Stomach (tissue), 19 donors: ENCODE results near the gene PCP4. TPM values are rescaled to one million over a fixed set of nuclear protein-coding genes. Genes with fewer than 3 reads are reported as not detected.

Experiments
- DNase-seq, 2 donors: peaks; one replicate each; pipeline versions ENCODE4 v3.0.0 to v3.0.0-alpha.2; 2013 to 2019
- H3K27ac ChIP-seq, 5 donors: fragments of 200-600 bp in 4 of 5; sonication (generic) in 4 of 5; one replicate each; pipeline ENCODE4 v1.5.1; 2013 to 2019; ENCODE audit warnings: mild to moderate bottlenecking in 1 of 5, moderate library complexity in 1 of 5
- H3K27me3 ChIP-seq, 3 donors: fragments of 200-600 bp; sonication (generic); one replicate each; pipeline ENCODE4 v1.5.1; 2017 to 2019; ENCODE audit warnings: mixed run types in 1 of 3
- H3K36me3 ChIP-seq, 4 donors: fragments of 200-600 bp; sonication (generic); 1 replicate in 3 of 4; 2 replicates in 1 of 4; pipeline ENCODE4 v1.5.1; 2016 to 2019
- H3K4me1 ChIP-seq, 4 donors: fragments of 200-600 bp; sonication (generic); one replicate each; pipeline ENCODE4 v1.5.1; 2016 to 2019
- H3K4me3 ChIP-seq, 4 donors: fragments of 200-600 bp; sonication (generic) in 3 of 4; one replicate each; pipeline ENCODE4 v1.5.1; 2016 to 2019; ENCODE audit warnings: mild to moderate bottlenecking in 1 of 4
- H3K9me3 ChIP-seq, 4 donors: fragments of 200-600 bp; sonication (generic); one replicate each; pipeline ENCODE4 v1.5.1; 2016 to 2019
- CTCF ChIP-seq, 7 experiments: fragments of 450-650 bp in 4 of 7; fragments of 200-600 bp in 3 of 7; sonication (generic) in 3 of 7; IDR thresholded peaks; one replicate each; pipeline ENCODE4 v1.5.1; 2016 to 2019; ENCODE audit warnings: antibody characterized with exemption in 7 of 7, control low read depth in 2 of 7, mild to moderate bottlenecking in 1 of 7
- EP300 ChIP-seq: sonication (generic); formaldehyde crosslinking; IDR thresholded peaks from one replicate; pipeline ENCODE4 v1.6.1; 2017; ENCODE audit warnings: antibody characterized with exemption
- POLR2A ChIP-seq, 4 donors: fragments of 450-650 bp; IDR thresholded peaks; one replicate each; pipeline ENCODE4 v1.6.1; 2016; ENCODE audit warnings: antibody characterized with exemption in 4 of 4, control low read depth in 2 of 4, mild to moderate bottlenecking in 1 of 4, moderate library complexity in 1 of 4
- POLR2AphosphoS5 ChIP-seq, 3 donors: sonication (generic); formaldehyde crosslinking; IDR thresholded peaks; one replicate each; pipeline ENCODE4 v1.6.1; 2016; ENCODE audit warnings: antibody characterized with exemption in 3 of 3
- WGBS, 5 donors: extraction: QIAGEN DNeasy Blood & Tissue Kit in 3 of 5; methylation state at CpG; one replicate each; pipeline versions ENCODE4 v1.1.5 to v1.1.7; 2013 to 2018; 5-methylcytosine and 5-hydroxymethylcytosine counted together
- intact Hi-C: fragments of 100-400 bp; cut with DNase I; formaldehyde crosslinking; loops from one replicate; pipeline ENCODE4 v1.15.1; 2023; ENCODE audit warnings: low total_unique reads
- long read RNA-seq, 10 donors: transcript quantifications; one replicate each; lab custom pipeline, GENCODE V29; 2026
- polyA plus RNA-seq, 3 donors: library from polyadenylated mRNA; stranded (reverse); fragments of 200-250 nt; gene quantifications; one replicate each; pipeline ENCODE4 v1.2.3, GENCODE V29; 2013
- total RNA-seq, 5 donors: library from RNA; depleted of rRNA; stranded (reverse); fragments of >200 nt; gene quantifications; one replicate each; pipeline versions ENCODE4 v1.1.0 to v1.2.3, GENCODE V29; 2014 to 2016
- donor health status: healthy with polysubstance abuse.
- donor health status: Bipolar disorder and iron deficiency.
- donor health status: healthy.

The PCP4 gene
- total RNA-seq (10 to 100 TPM in 1 of 5 donors, 1 to 10 TPM in 2, not detected in 2; 1.8 to 29.9 (median 2.0) TPM), polyA plus RNA-seq (10 to 100 TPM in 1 of 3 donors, 1 to 10 TPM in 2; 1.2 to 17.4 (median 2.0) TPM)
- long read RNA-seq, donor 1, partial matches to known transcripts, result 5 of 9 reads
- long read RNA-seq, donor 1, other reads (novel, unspliced or antisense), result 0 of 9 reads
- long read RNA-seq, donor 2, partial matches to known transcripts, result 7 of 10 reads
- long read RNA-seq, donor 2, other reads (novel, unspliced or antisense), result 0 of 10 reads
- long read RNA-seq, donor 3, transcript PCP4-201 (3 exons, 660 nt), result major isoform, 6 of 6 reads
- long read RNA-seq, donor 3, partial matches to known transcripts, result 0 of 6 reads
- long read RNA-seq, donor 3, other reads (novel, unspliced or antisense), result 0 of 6 reads
- long read RNA-seq, donor 4, result 0 reads
- long read RNA-seq, donor 5, transcript PCP4-201 (3 exons, 660 nt), result major isoform, 7 of 13 reads
- long read RNA-seq, donor 5, partial matches to known transcripts, result 6 of 13 reads
- long read RNA-seq, donor 5, other reads (novel, unspliced or antisense), result 0 of 13 reads
- long read RNA-seq, donor 6, transcript PCP4-201 (3 exons, 660 nt), result major isoform, 6 of 13 reads
- long read RNA-seq, donor 6, partial matches to known transcripts, result 7 of 13 reads
- long read RNA-seq, donor 6, other reads (novel, unspliced or antisense), result 0 of 13 reads
- long read RNA-seq, donor 7, transcript PCP4-201 (3 exons, 660 nt), result major isoform, 9 of 9 reads
- long read RNA-seq, donor 7, partial matches to known transcripts, result 0 of 9 reads
- long read RNA-seq, donor 7, other reads (novel, unspliced or antisense), result 0 of 9 reads
- long read RNA-seq, donor 8, partial matches to known transcripts, result 0 of 4 reads
- long read RNA-seq, donor 8, other reads (novel, unspliced or antisense), result 0 of 4 reads
- long read RNA-seq, donor 9, transcript PCP4-201 (3 exons, 660 nt), result major isoform, 7 of 7 reads
- long read RNA-seq, donor 9, partial matches to known transcripts, result 0 of 7 reads
- long read RNA-seq, donor 9, other reads (novel, unspliced or antisense), result 0 of 7 reads
- long read RNA-seq, donor 10, partial matches to known transcripts, result 0 of 2 reads
- long read RNA-seq, donor 10, other reads (novel, unspliced or antisense), result 0 of 2 reads

- intact Hi-C loops, result loop anchor here (10.0 kb wide), 1 partner anchor 258 kb away; no protein-coding TSS in a partner anchor
- Histone ChIP-seq H3K4me3 (no peak within 1 kb of the TSS), H3K4me1 (peaks cover 0 to 8% (median 2%) of the 10 kb centered on the region in 4 donors), H3K9me3 (no peaks in the 10 kb centered on the region), H3K36me3 (no peaks in the 10 kb centered on the region), H3K27me3 (peaks cover 0 to 13% (median 0%) of the 10 kb centered on the region in 3 donors), H3K27ac (no peak within 1 kb of the TSS)
- WGBS, 5 donors, result 7 to 14% (median 10%) methylated on average over 14 of the region's 14 CpGs
- DNase-seq, result peak; percentile 48 to 84
- TF ChIP-seq POLR2AphosphoS5 (IDR thresholded peaks at IDR 0.05) (no peak), CTCF (IDR thresholded peaks at IDR 0.05) (peak in 5 of 7 experiments; percentile 27 to 81 (median 75))
Measured at GRCh38 chr21:39867198-39867650, at the start of gene PCP4. PCP4 (plus strand) TSS chr21:39867438; CDS start chr21:39867502, 64 bp downstream.

- Histone ChIP-seq H3K4me3 (no peak overlapping the region), H3K36me3 (no peaks in the 10 kb centered on the region), H3K27me3 (no peaks in the 10 kb centered on the region), H3K4me1 (no peaks in the 10 kb centered on the region), H3K27ac (no peak overlapping the region), H3K9me3 (peaks cover 0 to 3% (median 0%) of the 10 kb centered on the region in 4 donors)
- DNase-seq, result no peak
- WGBS, 5 donors, result 72 to 87% (median 80%) methylated on average over 2 of the region's 2 CpGs
- intact Hi-C loops, result no loop called here
- TF ChIP-seq EP300 (no peak), POLR2AphosphoS5 (IDR thresholded peaks at IDR 0.05) (no peak), CTCF (IDR thresholded peaks at IDR 0.05) (no peak), POLR2A (IDR thresholded peaks at IDR 0.05) (no peak)
Measured at GRCh38 chr21:39818557-39818956, 48.7 kb upstream of the PCP4 start.

- Histone ChIP-seq H3K9me3 (no peaks in the 10 kb centered on the region), H3K27ac (no peak overlapping the region), H3K4me3 (no peak overlapping the region), H3K27me3 (no peaks in the 10 kb centered on the region), H3K4me1 (no peaks in the 10 kb centered on the region), H3K36me3 (no peaks in the 10 kb centered on the region)
- WGBS, 5 donors, result 81 to 91% (median 87%) methylated on average over 3 of the region's 3 CpGs
- intact Hi-C loops, result no loop called here
- TF ChIP-seq POLR2AphosphoS5 (IDR thresholded peaks at IDR 0.05) (no peak), CTCF (IDR thresholded peaks at IDR 0.05) (no peak), POLR2A (IDR thresholded peaks at IDR 0.05) (no peak), EP300 (no peak)
- no peak for DNase-seq
Measured at GRCh38 chr21:39822042-39822441, 45.2 kb upstream of the PCP4 start.

- Histone ChIP-seq H3K9me3 (no peaks in the 10 kb centered on the region), H3K36me3 (no peaks in the 10 kb centered on the region)
- TF ChIP-seq CTCF (IDR thresholded peaks at IDR 0.05) (no peak), EP300 (no peak), POLR2A (IDR thresholded peaks at IDR 0.05) (no peak), POLR2AphosphoS5 (IDR thresholded peaks at IDR 0.05) (no peak)
Measured at GRCh38 chr21:39825250-39825649, 42.0 kb upstream of the PCP4 start.

More at GRCh38 chr21:39825250-39825649, 42.0 kb upstream of the PCP4 start:
- Histone ChIP-seq H3K4me1 (no peaks in the 10 kb centered on the region), H3K4me3 (no peak overlapping the region), H3K27ac (no peak overlapping the region), H3K27me3 (no peaks in the 10 kb centered on the region)
- 22 to 86% (median 81%) methylated on average over 1 of the region's 1 CpG for WGBS, 5 donors
- DNase-seq, result no peak
- intact Hi-C loops, result no loop called here
